ENCODE results near the gene CACNA1E. TPM values are rescaled to one million over a fixed set of nuclear protein-coding genes. Genes with fewer than 3 reads are reported as not detected.

The CACNA1E gene
- total and polyA plus RNA-seq, 2 of the 4 experiments (the other 2 are of a cell fraction) = not detected

DNA sequence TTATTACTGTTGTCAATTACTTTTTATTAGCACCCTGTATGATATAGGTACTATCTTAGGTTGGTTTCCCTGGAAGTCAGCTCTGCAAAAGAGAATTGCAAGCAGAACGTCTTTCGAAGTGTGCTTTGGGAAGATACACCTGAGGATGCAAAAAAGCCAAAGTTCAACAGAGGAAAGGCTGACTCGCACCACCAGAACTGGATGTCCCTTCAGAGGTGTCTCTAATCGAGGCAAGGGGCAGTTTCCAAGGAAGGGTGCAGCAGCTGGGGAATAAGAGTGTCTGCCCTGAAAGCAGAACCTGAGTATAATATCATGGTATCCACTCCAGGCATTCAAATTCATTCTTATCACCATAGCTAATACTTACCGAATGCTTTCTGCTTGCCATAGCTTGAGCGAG is 149.6 kb downstream of the CACNA1E start:
- TF ChIP-seq MXI1 (IDR thresholded peaks at IDR 0.05; ENCODE audit: borderline replicate concordance, low read depth, low read length) (no peak), CEBPB (IDR thresholded peaks at IDR 0.05; ENCODE audit: low read depth, low read length) (no peak), CHD1 (IDR thresholded peaks at IDR 0.05; ENCODE audit: low read depth, low read length) (no peak), BHLHE40 (IDR thresholded peaks at IDR 0.05; ENCODE audit: low read depth, low read length) (no peak), POLR2A (IDR thresholded peaks at IDR 0.05; ENCODE audit: low read depth, low read length) (no peak), RFX5 (IDR thresholded peaks at IDR 0.05; ENCODE audit: low read depth, low read length) (no peak), CTCF (conservative IDR thresholded peaks at IDR 0.05; ENCODE audit: low read depth, low read length) (no peak), SMC3 (IDR thresholded peaks at IDR 0.05; ENCODE audit: low read depth, low read length) (no peak), RCOR1 (IDR thresholded peaks at IDR 0.05; ENCODE audit: insufficient replicate concordance, low read length) (no peak), RAD21 (IDR thresholded peaks at IDR 0.05; ENCODE audit: low read length) (no peak), MAZ (IDR thresholded peaks at IDR 0.05; ENCODE audit: borderline replicate concordance, low read depth, low read length) (no peak)
- TF ChIP-seq, protein P1, sequence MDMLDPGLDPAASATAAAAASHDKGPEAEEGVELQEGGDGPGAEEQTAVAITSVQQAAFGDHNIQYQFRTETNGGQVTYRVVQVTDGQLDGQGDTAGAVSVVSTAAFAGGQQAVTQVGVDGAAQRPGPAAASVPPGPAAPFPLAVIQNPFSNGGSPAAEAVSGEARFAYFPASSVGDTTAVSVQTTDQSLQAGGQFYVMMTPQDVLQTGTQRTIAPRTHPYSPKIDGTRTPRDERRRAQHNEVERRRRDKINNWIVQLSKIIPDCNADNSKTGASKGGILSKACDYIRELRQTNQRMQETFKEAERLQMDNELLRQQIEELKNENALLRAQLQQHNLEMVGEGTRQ (IDR thresholded peaks at IDR 0.05; ENCODE audit: low read depth, low read length) = no peak
- Histone ChIP-seq H3K4ac (ENCODE audit: low read depth, low read length) (no peak overlapping the region), H3K18ac (ENCODE audit: low read depth, low read length) (no peak overlapping the region), H3K79me1 (ENCODE audit: low read depth in 1 of 2, low read length in 2 of 2) (no peaks in the 10 kb centered on the region), H4K5ac (ENCODE audit: low read depth, low read length) (no peak overlapping the region), H3K4me3 (ENCODE audit: insufficient read depth, low read depth, low read length) (no peak overlapping the region), H3K9me3 (ENCODE audit: control insufficient read depth, insufficient read depth, low read length) (0 out of 2 replicates have a peak, but pooled peaks cover 2% of the 10 kb centered on the region), H2AK5ac (ENCODE audit: low read depth, low read length) (no peak overlapping the region), H2BK20ac (ENCODE audit: low read depth, low read length) (no peak overlapping the region), H3K27ac (ENCODE audit: insufficient read depth, low read length) (no peak overlapping the region), H3K36me3 (ENCODE audit: control insufficient read depth, insufficient read depth, low read length) (no peaks in the 10 kb centered on the region), H3K14ac (replicated peaks; ENCODE audit: low read depth, low read length) (no peak overlapping the region), H2AFZ (replicated peaks; ENCODE audit: low read length, poor library complexity) (no peak overlapping the region), H3K23ac (ENCODE audit: low read depth, low read length) (no peak overlapping the region), H2AK9ac (replicated peaks; ENCODE audit: low read depth, low read length, poor library complexity) (no peak overlapping the region), H2BK5ac (ENCODE audit: low read depth, low read length, poor library complexity, severe bottlenecking) (no peak overlapping the region), H2BK120ac (ENCODE audit: low read depth, low read length) (no peak overlapping the region), H4K91ac (ENCODE audit: insufficient read depth, low read depth, low read length) (no peak overlapping the region), H4K20me1 (ENCODE audit: insufficient read depth, low read length) (no peaks in the 10 kb centered on the region), H4K8ac (ENCODE audit: low read depth in 2 of 2, low read length in 2 of 2) (no peak overlapping the region), H3K4me2 (ENCODE audit: low read depth, low read length) (no peak overlapping the region), H2BK15ac (ENCODE audit: low read depth, low read length) (no peak overlapping the region), H3K56ac (ENCODE audit: extremely low read depth, insufficient read depth, low read length) (no peak overlapping the region), H3K9me1 (ENCODE audit: insufficient read depth, low read length) (no peaks in the 10 kb centered on the region), H3K4me1 (ENCODE audit: control insufficient read depth, insufficient read depth, low read length) (no peaks in the 10 kb centered on the region), H3K27me3 (ENCODE audit: control insufficient read depth, insufficient read depth, low read length) (no peaks in the 10 kb centered on the region), H3K9ac (ENCODE audit: low read depth, low read length) (no peak overlapping the region)
- DNase-seq (no peak), ATAC-seq (ENCODE audit: low read depth) (no peak)
- WGBS, 2 experiments (ENCODE audit: extremely low coverage in 2 of 2, insufficient read length in 1 of 2) = 56% methylated on average over 2 of the region's 6 CpGs; no CpG with 5 or more reads in 1 of the 2 experiments
- CTCF ChIA-PET = no interaction called here
- dilution Hi-C loops (cut with HindIII; ENCODE audit: low sequenced_read_pairs, unreplicated experiment) = no loop called here
- BruUV-seq (replicated peaks) = no TSS peak
- in situ Hi-C loops (cut with MboI; ENCODE audit: low sequenced_read_pairs) = no loop called here
- POLR2A ChIA-PET (ENCODE audit: unreplicated experiment) = no interaction called here
- intact Hi-C loops (cut with micrococcal nuclease) = no loop called here

All from IMR-90 (cell line).